HG03175 (cell line): ENCODE measurements around the gene NAA16.
"Not testable (repeated sequence)": the region's sequence is repeated elsewhere in the genome, so short reads cannot be mapped to it uniquely, and the experiment has no call there.

Experiments used
- ATAC-seq: cut with Tn5 transposase; IDR thresholded peaks from one replicate; pipeline ENCODE4 v1.9.1; 2021; ENCODE audit warnings: mild to moderate bottlenecking, moderate library complexity; ENCODE audit not compliant: unreplicated experiment

NAA16 gene

DNA sequence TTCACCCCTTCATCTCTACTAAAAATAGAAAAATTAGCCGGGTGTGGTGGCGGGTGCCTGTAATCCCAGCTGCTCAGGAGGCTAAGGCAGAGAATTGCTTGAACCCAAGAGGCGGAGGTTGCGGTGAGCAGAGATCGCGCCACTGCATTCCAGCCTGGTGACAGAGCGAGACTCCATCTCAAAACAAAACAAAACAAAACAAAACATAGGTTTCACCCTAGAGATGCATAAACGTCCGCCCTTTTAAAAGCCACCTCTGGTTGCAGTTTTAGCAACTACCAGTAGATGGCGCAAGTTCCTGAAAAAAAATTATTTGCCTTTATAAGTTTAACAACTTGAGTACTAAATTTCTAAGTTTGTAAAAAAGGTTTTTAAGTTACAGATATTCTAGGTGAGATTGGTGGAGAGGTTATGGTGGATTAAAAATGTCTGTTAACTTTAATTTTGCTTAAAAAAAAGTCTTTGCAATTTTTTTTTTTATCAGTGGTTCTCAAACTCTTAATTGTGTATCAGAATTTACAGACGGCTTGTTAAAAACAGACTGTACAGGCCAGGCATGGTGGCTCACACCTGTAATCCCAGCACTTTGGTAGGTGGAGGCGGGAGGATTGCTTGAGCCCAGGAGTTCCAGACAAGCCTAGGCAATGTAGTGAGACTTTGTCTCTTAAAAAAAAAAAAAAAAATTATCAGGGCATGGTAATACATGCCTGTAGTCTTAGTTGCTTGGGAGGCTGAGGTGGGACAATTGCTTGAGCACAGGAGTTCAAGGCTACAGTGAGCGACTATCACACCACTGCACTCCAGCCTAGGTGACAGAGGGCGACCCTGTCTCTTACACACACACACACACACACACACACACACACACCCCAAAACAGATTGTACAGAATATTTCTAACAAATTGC, 42.1 kb downstream of the NAA16 start:
- ATAC-seq = peak; percentile 49

DNA sequence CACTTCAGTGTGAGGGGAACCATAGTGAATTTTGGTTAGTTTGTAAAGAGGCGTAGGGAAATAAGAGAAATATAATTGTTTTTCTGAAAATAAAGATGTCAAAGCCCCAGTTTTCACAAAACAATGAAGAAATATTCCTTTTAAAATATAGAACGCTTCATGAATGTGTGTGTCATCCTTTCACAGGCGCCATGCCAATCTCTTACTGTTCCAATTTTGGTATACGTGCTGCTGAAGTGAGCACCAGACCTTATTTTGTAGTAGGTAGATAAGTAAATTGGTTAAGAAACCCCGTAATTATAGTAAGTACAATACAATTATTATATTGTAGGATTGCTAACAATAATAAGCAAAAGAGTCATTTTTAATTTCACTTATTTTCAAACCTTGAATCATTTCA, 43.3 kb downstream of the NAA16 start:
- ATAC-seq = no peak

DNA sequence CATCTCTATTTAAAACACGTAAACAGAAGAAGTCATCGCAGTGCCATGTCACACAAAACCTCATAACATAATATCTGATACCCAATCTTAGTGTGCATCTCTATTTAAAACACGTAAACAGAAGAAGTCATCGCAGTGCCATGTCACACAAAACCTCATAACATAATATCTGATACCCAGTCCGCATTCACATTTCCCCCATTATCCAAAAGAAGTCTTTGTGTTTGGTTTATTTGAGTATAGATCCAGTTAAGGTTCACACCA, 45.2 kb downstream of the NAA16 start:
- not testable (repeated sequence) for ATAC-seq

DNA sequence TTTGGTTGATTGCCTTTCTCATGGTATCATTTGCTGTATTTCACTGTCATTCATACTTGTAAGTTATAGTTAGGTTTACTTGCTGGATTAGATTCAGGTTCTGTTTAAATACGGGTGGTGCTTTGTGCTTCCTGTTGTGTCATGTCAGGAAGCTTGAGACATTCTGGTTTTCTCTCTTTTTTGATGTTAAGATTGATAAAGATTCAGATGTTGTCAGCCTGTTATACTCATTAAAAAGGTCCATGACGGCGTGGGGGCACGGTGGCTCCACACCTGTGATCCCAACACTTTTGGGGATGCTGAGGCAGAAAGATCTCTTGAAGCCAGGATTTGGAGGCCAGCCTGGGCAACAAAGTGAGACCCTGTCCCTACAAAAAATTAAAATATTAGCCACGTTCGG, 45.7 kb downstream of the NAA16 start:
- no peak for ATAC-seq

DNA sequence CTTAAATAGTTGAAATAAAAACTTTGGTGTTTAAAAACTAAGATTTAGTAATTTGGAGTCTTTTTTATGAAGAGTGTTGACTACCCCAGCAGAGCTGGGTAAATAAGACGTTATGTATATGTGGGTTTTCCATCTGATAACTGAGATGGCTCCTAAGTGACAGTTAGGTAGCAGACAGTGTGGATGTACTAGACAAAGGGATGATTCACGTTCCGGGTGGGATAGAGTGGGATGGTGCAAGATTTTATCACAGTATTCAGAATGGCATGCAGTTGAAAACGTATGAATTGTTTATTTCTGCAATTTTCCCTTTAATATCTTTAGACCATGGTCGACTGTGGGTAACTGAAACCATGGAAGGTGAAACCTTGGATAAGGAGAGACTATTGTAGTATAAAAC, 50.4 kb downstream of the NAA16 start:
- no peak for ATAC-seq

DNA sequence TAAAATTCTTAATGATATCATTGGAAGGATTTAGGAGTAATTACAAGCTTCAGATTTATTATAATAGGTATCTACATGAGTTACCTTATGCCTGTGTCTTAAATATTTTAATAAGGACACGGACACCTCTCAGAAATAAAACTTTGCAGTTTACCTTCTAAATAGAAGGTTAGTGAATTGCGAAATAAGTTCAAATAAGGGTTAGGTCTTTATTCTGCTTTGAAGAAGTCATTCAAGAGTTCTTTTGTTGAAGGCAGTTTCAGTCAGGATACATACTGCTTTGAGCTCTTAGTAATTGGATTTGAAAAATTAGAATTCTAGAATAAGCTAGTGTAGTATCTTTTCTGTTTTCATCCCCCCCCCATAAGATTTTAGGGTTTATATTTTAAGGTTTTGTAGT, 53.0 kb downstream of the NAA16 start:
- ATAC-seq = no peak

DNA sequence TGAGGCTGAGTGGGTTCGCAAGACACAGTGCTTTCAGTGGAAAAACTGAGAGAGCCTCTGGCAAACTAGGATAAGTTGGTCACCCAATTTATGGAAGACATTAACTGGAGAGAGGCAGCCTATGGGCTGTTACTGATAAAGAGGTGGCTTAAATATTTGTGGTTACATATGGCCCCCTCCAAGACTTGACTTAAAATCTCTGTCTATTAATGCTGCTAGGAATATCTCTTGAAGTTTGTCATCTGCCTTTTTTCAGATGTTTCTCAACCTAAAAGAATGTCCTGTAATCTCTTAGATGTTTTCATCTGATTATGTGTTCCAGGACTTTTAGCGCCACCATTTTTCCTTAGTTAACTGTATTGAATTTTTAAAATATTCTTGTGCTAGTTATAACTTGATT, 54.6 kb downstream of the NAA16 start:
- no peak for ATAC-seq

DNA sequence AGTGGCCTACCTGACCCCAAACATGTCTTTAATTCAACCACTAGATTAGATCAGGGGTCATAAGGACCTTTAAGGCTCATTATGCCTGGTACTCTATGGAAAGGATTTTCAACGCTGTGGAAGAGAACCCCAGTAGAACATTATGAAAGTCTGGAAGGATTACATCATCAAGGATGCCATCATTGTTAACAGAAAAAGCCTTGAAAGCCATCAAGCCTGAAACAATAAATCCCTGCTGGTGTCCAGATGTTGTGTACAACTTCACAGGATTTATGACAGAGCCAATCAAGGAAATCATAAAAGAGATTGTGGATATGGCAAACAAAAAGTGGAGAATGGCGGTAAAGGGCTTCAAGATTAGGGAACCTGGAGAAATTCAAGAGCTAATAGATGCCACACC, 59.7 kb downstream of the NAA16 start:
- ATAC-seq = no peak

DNA sequence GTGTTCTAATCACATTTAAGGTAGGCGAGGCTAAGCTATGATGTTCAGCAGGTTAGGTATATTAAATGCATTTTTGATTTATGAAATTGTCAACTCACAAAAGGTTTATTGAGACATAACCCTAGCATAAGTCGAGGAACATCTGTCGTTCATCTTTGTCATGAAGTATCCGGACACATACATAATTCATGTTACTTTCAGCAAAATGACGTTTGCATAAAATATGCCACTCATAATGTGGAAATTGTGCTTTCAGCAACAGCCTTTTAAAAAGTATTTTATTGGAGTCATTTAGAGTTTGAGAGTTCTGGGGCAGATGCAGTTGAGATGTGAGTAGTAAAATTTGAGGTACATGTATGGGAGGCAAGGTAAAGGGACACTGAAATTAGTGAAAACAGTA, 66.4 kb downstream of the NAA16 start:
- ATAC-seq = no peak

DNA sequence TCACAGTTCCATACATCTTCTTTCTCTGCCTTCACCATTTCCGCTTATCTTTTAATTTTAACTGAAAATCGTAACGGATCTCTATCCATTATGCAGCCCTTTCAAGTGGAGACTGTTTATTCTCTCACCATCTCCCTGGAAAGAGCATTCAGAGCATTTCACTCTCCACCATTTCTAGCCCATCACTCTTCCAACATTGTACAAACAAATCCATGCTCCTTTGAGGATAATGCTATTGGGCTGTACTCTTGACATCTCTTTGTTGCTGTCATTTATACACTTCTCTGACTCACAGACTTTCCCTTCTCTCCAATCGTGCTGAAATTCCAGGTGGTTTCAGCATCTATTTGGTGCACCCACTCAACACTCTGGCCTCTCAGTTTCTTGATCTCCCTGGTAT, 71.4 kb downstream of the NAA16 start:
- ATAC-seq = no peak

DNA sequence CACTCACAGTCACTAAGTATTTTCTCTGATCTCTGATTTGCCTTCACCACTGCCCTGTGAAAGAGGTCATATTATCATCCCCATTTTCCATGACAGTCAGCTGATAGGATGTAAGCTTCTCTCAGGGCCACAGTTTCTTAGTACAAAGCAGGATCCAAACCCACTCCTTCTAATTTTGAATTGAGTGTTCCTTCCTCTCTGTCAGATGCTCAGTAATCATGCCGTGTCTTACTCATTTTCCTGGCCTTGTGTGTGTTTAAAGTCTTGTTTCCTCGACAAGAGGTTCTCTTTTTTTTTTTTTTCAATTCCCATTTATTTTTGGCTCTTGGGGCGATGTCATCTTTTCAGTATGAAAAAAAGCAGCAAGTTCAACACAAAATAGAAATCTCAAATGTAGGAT, 72.3 kb downstream of the NAA16 start:
- no peak for ATAC-seq

DNA sequence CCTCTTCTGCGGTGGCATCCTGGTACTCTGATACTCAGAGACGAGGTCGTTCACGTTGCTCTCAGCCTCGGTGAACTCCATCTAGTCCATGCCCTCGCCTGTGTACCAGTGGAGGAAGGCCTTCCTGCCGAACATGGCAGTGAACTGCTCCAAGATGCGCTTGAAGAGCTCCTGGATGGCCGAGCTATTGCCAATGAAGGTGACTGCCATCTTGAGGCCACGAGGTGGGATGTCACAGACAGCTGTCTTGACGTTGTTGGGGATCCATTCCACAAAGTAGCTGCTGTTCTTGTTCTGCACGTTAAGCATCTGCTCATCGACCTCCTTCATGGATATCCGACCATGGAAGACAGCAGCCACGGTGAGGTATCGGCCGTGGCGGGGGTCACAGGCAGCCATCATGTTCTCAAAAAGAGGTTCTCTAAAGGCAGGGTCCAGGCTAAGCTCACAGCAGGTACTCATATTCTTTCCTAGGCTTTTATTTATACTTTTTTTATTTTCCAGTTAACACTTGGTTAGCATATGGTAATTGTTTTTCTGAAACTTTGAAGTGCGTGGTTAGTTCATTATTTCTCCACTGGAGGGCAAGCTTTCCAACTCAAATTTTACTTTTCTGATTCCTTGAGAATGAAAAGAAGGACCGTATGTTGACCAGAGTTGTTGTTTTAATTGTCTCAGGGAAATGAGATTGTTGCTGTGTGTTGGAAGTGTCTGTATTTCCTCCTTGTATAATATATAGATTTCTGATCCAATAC, 73.9 kb downstream of the NAA16 start:
- no peak for ATAC-seq

DNA sequence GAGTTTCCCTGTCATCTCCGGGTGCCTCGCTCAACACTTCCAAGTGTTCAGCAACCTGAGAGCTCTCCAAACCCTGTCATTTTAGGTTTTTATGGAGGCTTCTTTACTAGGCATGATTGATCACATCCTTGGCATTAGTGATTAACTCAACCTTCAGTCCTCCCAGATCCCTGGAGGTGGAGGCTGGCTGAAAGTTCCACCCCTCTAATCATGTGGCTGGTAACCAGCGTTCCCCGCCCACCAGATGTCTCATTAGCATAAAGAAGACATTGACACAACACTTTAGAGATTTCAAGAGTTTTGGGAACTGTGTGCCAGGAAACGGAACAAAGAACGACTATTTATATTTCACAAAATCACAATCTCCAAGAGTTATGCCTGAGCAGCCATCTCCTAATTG, 75.1 kb downstream of the NAA16 start:
- no peak for ATAC-seq

DNA sequence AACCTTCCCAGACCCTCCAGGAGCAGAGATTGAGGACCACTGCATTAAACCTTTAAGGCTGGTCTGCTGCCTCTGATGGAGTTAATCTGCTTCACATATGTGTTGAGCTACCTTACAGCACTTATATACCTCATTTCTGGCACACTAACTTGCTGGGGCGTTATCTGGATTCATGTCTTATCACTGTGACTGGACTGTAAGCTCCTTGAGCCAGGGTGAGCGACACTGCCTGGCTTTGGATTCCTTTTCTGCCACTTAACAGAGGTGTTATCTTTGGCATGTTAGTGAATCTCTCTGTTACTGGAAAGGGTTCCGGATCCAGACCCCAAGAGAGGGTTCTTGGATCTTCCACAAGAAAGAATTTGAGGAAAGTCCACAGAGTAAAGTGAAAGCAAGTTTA, 76.5 kb downstream of the NAA16 start:
- no peak for ATAC-seq

DNA sequence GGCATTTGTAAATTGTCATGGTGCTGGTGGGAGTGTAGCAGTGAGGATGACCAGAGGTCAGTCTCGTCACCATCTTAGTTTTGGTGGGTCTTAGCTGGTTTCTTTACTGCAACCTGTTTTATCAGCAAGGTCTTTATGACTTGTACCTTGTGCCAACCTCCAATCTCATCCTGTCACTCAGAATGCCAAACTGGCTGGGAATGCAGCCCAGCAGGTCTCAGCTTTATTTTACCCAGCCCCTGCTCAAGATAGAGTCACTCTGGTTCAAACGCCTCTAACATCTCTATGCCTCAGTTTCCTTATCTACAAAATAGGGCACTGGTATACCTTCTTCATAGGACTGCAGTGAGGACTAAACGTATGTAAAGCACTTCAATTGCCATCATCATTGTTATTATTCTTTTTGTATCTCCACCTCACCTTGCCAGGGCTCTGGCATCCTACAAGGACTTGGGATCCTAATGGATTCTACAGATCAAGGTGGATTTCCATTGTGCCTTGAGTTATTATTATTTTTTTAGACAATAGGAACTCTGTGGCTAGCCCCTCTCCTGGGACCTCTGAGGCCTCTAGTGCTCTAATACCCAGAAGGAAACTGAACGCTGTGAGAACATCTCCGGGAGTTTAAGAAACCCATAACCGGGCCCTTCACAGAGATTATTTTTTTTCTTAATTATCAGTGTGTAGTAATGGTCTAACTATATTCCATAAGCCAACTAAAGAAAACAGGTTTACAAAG, 77.2 kb downstream of the NAA16 start:
- ATAC-seq = no peak

DNA sequence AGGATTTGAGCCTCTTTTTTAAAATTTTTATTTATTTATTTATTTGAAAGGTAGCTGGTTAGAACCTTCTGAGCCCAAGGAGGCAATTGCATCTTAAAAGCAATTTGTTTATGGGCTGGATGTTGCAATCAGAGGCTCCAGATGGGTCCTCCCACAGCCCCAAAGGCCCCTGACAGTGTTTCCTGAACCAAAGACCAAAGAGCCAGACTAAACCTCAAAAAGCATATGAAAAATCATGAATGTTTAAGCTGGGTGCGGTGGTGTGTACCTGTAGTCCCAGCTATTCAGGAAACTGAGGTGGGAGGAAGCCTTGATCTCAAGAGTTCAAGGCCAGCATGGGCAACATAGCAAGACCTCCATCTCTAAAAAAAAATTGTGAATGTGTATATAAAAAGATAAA, 78.5 kb downstream of the NAA16 start:
- ATAC-seq = no peak

DNA sequence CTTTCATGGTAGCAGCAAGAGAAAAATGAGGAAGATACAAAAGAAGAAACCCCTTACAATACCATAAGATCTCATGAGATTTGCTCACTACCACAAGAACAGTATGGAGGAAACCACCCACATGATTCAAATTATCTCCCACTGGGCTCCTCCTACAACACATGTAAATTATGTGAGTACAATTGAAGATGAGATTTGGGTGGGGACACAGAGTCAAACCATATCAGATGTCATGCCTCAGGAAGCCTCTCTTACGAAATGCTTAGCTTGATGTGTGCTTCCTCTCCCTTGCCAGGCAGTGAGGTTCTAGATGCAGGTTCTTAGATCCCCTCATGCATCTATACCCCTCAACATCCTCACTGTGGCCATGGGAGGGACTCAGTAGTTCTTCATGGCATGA, 83.1 kb downstream of the NAA16 start:
- ATAC-seq = no peak

DNA sequence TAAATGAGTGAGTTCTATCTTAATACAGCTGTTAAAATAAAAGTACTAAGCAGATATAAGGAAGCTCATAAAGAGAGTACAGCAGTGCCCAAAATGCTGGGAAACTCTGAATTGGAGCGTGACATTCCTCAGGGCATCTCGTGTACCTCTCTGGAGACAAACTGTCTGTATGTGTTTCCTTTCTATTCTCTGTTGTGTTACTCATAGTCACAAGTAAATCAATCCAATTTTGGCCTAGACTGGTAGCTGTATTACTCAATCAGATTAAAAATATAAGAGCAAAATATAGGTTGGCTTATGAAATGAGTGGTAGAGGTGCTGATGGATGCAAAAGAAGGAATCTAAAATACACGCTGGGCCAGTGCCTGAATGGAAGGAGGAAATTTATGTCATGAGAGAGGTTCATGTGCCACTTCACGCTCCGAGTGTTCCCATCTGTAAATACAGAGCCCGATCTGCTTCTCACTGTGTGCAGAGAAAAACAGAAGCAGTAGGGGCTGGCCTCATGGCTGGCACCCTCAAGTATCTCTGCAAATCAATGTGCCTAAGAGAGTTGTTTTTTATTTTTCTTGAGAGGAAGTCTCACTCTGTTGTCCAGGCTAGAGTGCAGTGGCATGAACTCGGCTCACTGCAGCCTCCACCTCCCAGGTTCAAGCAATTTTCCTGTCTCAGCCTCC, 87.6 kb downstream of the NAA16 start:
- no peak for ATAC-seq

DNA sequence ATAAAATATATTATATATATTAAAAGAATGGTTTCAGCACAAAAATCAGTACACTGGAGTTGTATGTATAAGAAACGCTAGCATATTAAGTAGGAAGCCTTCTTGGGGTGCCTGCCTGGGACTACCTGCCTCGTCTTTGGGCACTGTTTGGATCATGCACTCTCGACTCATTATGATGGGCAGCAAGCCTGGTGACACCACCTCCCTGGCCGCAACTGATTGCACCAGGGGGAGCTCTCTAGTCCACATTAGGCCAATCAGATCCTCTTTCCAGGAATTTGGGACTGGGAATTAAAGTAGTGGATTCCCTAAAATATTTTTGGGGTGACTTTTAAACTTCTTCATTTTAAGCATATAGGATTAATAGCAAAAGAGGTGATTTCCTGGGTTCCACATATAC, 90.3 kb downstream of the NAA16 start:
- ATAC-seq = no peak

DNA sequence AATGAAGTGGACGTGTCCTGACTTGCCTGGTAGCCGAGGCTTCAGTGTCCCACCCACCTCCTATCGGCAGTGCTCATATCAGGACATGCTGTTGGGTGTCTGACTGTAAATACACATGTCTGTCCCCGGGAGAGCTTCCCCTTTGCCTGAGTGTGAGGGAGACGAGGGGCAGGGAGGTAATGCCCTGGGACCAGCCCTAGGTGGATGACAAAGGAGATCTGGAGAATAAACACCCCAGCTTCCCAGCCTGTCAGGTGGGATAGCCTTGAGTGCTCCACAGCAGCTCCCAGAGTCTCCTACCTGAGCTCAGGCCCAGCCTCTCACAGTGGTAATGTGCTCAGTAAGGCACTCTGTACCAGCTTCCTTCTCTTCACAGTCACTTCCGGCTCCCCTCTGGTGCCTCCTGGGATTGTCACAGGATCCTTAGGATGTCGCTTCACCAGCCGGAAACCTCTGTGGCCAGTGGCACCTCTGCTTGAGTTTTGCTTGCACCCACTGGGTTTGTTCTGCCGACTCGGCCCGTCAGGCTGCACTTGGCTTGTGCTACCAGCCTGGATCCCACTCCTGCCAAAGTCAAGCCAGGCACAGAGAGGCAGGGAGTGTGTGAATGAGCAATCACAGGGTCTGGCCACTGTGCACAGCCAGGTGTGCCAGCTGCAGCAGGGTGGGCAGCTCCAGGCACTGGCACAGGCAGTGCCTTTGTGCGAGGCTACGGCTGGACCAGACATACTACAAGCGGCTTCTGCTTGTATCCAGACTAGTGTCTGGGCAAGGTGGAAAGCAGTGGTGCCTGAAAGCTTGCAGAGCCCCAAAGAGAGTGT, 91.8 kb downstream of the NAA16 start:
- ATAC-seq = no peak

DNA sequence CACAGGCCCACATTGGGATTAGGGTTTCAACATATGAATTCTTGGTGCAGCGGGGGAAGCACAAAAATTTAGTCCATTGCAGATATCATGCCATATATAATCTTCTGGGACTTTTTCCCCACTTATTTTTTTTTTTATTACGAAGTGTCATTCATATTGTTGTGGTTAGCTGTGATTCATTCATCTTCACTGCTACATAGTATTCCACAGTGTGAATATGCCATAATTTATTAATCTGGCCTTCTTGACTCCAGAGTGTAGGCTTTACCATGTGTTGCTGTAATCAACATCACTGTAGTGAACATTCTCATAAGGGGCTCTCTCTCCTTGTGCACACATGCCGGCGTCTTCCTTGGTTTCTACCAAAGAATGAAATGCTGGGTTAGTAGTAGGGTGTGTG, 92.9 kb downstream of the NAA16 start:
- ATAC-seq = no peak
